ENCODE results near the gene IL25. TPM values are rescaled to one million over a fixed set of nuclear protein-coding genes. Genes with fewer than 3 reads are reported as not detected.

Gene IL25
- total and polyA plus RNA-seq, 10 of the 15 experiments (the other 5 are each of a cell fraction or from before 2014, with no cell fraction given) = not detected

GRCh38 chr14:23344481-23344880 lies 28.1 kb upstream of the IL25 start (continued):
- TF ChIP-seq REST (IDR thresholded peaks at IDR 0.05; ENCODE audit: low read depth, low read length) (no peak), PML (IDR thresholded peaks at IDR 0.05; ENCODE audit: low read length) (no peak), ELK1 (IDR thresholded peaks at IDR 0.05; ENCODE audit: low read depth, low read length) (no peak), ZZZ3 (IDR thresholded peaks at IDR 0.05; ENCODE audit: control insufficient read depth, insufficient read length, low read depth) (no peak)
- TF ChIP-seq, protein P1, sequence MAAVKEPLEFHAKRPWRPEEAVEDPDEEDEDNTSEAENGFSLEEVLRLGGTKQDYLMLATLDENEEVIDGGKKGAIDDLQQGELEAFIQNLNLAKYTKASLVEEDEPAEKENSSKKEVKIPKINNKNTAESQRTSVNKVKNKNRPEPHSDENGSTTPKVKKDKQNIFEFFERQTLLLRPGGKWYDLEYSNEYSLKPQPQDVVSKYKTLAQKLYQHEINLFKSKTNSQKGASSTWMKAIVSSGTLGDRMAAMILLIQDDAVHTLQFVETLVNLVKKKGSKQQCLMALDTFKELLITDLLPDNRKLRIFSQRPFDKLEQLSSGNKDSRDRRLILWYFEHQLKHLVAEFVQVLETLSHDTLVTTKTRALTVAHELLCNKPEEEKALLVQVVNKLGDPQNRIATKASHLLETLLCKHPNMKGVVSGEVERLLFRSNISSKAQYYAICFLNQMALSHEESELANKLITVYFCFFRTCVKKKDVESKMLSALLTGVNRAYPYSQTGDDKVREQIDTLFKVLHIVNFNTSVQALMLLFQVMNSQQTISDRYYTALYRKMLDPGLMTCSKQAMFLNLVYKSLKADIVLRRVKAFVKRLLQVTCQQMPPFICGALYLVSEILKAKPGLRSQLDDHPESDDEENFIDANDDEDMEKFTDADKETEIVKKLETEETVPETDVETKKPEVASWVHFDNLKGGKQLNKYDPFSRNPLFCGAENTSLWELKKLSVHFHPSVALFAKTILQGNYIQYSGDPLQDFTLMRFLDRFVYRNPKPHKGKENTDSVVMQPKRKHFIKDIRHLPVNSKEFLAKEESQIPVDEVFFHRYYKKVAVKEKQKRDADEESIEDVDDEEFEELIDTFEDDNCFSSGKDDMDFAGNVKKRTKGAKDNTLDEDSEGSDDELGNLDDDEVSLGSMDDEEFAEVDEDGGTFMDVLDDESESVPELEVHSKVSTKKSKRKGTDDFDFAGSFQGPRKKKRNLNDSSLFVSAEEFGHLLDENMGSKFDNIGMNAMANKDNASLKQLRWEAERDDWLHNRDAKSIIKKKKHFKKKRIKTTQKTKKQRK (IDR thresholded peaks at IDR 0.05; ENCODE audit: low read depth, low read length) = no peak

Data from GM12878 (cell line).